GM20431 (cell line): ENCODE results near the gene KCNN2.

Source experiments
- in situ Hi-C: fragments of 300-500 bp; cut with MseI, MboI; formaldehyde crosslinking; loops from one replicate; pipeline ENCODE4 v1.15.0; 2020; ENCODE audit warnings: low sequenced_read_pairs; ENCODE audit not compliant: unreplicated experiment

KCNN2 gene

GRCh38 chr5:114361724-114362196 is at the start of gene KCNN2:
TSS of gene KCNN2 (plus strand) at chr5:114362070. CDS start at chr5:114362140, 70 bp downstream.
- in situ Hi-C loops = no loop called here

DNA sequence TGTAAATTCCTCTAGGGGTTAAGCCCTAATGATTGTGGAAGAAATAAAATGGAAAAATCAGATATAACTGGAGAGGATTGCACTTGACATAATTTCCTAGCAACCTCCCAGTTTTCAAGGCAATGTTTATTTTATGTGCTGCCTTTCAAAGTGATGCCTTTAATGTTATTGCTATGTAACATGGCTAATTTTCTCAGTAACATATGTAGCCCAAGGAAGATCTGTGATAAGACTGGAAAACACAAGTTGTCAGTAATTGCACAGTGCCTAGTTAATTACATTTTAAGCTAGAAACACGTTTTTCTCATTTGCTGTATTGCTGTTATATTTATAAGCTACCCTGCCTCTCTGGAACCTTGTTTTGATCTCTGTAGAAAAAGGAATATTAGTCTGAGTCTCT is 49.2 kb upstream of the KCNN2 start:
- in situ Hi-C loops = no loop called here

DNA sequence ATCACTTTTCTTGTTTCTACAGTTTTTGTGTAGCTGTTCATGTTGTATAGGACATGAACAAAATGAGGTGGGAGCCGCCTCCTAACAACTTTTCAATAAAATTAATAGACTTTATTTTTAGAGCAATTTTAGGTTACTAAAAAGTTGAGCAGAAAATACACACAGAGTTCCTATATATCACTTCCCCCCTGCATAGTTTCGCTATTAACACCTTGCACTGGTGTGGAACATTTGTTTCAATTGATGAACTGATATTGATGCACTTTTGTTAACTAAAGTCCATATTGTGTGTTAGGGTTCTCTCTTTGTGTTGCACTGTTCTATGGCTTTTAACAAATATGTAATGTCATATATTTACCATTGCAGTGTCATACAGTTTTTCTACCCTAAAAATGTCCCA is 47.8 kb upstream of the KCNN2 start:
- in situ Hi-C loops = no loop called here

GRCh38 chr5:114316167-114316566 is 45.7 kb upstream of the KCNN2 start:
- in situ Hi-C loops = no loop called here

DNA sequence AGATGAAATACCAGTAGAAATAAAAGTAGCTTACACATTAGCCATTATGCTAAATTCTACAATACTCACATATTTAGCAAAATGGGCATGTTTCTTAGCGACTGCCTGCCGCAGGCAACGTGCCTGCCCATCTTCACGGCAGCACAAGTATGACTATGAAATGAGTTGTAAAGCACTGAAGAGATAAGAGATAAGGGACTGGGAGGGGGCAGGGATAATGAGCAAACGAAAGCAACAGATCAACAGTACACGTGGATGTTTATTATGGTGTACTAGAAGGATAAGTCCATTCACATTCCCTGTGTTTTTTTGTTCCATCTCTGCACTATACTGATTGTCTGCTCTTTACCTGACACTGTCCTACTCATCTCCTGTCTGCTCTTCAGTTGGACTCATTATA is 44.1 kb upstream of the KCNN2 start:
- in situ Hi-C loops = no loop called here

DNA sequence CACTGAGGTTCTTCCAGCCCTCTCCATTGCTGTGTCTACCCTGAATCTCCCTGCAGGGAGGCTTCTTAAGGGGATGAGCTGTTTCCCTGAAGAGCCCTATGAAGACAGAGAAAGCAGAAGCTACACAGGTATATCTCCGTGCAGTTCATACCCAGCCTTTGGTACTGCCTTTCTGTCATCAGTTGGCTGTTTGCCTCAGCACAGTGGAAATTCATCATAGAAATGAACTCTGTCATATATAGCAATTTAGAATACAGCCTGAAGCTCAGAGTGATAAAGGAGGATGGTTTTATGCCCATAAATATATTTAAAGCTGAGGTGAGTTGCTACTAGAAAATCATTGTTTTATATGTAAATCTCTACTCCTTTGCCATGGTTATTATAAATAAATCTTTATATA is 42.6 kb upstream of the KCNN2 start:
- in situ Hi-C loops = no loop called here

GRCh38 chr5:114319821-114320220 is 42.0 kb upstream of the KCNN2 start:
- in situ Hi-C loops = no loop called here

DNA sequence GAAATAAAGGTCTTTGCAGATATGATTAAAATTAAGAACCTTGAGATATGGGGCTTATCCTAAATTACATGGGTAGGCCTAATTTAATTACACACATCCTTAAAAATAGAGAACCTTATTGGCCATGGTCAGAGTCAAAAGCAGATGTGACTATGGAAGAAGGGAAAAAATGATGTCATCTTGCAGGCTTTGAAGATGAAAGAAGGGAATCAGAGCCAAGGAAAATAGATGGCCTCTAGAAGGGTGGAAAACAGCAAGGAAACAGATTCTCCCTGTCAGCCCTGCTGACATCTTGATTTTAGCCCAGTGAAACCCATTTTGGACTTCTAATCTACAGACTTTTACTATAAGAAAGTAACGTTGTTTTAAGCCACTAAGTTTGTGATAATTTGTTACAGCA is 37.6 kb upstream of the KCNN2 start:
- in situ Hi-C loops = no loop called here

DNA sequence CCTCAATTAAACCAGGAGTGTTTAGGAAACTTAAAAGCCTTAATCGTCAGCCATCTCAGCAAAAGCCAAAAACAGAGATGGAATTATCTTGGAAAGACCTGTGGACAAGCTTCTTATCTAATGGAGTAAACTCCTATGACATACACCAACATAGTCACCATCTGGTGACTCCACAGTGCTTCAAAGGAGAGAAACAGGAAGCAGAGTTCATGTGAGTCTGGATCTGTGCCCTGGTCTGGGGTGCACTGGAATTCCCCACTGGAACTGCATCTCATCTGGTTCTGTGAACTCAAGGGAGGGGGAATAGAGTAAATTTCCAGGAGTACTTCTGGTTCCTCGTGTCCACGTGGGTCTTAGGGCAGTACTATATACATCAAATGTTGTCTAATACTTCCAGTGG is 36.3 kb upstream of the KCNN2 start:
- in situ Hi-C loops = no loop called here

GRCh38 chr5:114327474-114327873 is 34.4 kb upstream of the KCNN2 start:
- in situ Hi-C loops = no loop called here

DNA sequence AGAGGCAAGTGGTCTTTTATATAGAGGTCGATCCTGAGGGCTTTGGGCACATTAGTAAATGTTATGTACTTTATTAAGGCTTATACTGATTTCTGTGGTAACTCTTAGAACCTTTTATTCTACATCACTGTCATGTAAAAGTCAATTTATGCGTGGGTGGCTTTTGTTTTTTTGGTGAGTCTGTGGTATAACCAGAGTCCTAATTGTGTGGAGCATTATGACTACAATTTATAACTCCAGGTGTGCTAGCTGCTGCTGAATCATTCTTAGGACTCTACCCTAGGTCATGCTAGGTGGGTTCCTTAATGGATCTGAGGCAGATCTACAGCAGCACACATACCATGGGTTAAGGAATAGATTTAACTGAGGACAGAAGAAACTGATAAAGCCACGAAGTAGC is 33.9 kb upstream of the KCNN2 start:
- in situ Hi-C loops = no loop called here

DNA sequence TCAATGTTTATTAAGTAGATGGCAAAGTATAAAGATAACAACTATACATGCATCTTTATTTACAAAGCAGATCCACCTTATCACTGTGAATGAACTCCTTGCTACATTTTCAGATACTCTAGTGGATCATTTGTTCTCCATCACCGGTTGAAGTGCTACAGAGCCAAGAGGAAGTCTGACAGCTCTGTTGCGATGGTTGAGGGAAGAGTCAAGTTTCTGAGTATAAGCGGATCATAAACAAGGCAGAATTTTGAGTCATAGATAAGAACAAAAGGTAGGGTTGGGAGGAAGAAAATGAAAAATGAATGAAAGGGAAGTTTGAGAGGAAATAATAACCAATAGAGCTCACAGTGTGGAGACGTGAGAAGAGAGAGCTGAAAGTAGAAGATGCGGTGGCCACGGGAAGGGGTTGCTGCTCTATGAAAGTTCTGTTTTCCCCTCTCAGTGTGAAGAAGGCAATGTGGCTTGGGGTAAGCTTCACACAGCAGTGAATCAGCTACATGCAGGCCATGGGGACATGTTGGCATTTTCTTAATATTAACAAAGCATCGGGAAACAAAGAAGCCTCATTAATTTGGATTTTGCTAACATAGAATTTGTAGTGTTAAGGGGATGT is 30.8 kb upstream of the KCNN2 start:
- in situ Hi-C loops = no loop called here

DNA sequence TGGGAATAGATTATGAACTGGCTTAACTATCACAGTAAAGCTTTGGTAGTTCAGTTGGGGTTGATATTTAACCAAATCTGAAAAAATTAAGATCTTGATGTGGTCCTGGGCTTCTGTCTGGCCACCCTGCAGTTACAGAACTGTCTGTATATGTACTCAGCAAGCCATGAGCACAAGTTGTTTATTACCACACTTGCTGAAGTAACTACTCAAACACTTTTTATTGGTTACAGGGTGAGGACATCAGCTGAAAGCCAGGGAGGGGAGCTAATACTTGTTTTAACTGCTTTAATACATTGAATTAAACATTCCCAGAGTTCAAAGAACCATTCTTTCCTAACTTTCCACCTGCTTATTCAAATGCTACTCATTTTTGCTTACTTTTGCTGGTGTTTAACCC is 29.4 kb upstream of the KCNN2 start:
- in situ Hi-C loops = no loop called here

DNA sequence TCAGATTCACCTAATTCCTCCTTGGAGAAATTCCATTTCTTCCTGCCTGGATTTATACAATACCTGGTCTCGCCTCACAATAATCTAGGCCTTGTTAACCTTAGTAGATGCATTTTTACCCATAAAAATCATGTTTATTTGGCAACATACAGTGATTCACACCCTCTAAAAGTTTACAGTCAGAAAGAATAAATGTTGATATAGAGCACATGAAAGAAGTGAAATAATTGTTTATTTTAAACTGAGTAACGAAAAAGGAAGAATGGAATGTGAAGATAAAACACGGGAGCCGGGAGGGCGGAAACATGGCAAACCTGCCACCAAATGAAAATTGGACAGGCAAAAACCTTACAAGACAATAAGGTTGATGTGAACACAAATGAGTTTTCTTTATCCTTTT is 28.9 kb upstream of the KCNN2 start:
- in situ Hi-C loops = no loop called here

DNA sequence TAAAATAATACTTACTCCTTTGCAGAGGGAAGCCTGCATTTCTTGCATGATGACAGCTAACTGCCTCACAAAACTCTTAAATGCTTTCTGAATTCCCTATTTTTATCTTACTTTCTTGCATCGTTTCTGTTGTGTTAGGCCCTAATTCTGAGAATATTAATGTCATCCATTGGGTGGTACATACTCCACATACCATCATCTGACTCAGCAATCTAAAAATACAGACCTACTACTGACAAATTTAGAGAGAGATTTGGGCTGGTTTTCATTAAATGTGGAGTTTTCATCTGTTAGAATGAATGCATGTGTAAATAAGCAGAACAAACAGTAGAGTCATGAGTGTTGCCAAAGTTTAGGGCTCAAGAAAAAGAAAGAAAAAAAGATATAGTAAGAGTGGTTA is 26.5 kb upstream of the KCNN2 start:
- in situ Hi-C loops = no loop called here

DNA sequence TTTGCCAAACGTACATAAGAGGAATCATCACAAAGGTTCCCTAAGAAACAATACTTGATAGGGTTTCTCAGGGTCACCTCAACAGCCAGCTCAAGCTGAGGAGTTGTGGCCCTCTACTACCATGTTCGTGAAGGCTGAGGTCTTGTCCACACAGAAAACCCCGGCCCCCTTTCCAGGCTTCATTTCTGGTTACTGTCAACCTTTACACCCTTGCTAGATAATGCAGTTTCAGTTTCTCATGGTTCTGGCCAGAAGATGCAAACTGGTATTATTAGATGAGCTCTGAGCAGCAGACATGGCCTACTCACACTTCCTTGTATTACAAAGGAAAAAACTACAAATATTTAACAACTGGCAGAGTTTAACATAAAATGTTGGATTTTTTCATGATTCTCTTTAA is 22.8 kb upstream of the KCNN2 start:
- in situ Hi-C loops = no loop called here

DNA sequence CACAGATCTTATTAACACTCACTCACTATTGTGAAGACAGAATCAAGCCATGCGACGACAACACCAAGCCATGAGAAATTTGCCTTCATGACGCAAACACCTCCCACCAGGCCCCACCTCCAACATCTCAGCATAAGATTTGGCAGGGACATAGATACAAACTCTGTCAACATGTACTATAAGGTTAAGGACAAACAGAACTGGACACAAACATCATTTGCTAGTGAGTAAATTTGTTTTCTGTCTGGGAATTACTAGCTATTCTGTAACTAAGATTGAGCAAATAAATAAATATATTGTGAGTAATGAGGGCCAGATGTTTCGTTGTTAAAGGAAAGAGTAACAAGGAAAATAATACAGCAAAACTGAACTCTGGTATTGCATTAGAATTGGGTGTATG is 15.7 kb upstream of the KCNN2 start:
- in situ Hi-C loops = no loop called here

DNA sequence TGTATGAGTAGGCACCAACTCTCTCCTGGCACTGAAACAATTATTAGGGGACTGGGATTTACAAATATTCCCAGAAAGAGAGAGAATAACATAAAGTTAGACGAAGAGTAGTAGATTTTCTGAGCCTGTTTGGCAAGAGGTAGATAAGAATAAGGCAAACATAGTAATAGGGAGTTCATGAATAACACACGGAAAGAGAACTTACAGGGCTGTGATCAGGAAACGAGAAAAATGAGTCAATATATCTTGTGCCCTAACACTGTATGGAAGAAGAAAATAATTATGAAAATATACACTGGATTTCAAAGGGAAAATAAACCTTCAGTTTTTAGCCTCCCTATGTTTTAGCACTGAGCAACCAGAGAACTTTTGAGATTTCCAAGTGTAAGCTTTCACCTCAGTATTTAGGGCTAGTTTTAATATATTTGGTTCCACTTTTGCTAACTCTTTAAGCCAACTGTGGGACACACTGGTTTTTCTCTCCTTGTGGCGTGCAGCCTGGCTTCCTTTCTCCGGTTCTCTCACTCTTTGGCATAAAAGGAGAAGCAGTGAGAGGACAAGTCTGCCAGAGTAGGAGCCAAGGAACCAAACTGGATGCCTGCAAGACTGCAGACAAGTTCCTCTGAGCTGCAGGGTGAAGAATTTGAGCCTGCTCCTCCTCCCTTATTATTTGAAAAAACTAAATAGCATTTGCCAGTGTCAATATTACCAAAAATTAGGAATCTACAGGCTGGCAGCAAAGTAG is 6.6 kb upstream of the KCNN2 start:
- in situ Hi-C loops = no loop called here

DNA sequence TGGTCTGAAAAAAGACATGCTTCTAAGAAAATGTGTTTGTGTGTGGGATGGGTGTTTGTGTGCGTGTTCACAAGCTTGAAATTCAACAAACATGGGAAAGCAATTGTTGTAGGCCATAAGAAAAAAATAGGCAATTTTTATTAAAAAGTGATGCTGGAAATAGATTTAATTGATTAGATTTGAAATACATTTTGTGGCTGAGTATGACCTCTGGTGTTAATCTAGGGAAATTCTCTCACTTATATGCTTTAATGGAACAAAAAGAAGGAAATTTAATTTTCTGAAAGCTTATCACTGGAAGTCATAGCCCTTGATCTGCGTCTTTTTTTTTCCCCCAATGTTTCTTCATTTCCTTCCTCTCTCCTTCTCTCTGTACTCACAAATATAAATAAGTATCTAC is 3.5 kb upstream of the KCNN2 start:
- in situ Hi-C loops = no loop called here

GRCh38 chr5:114360357-114360756 is 1.5 kb upstream of the KCNN2 start:
- in situ Hi-C loops = no loop called here

GRCh38 chr5:114360816-114361723 is 800 bp upstream of the KCNN2 start:
- in situ Hi-C loops = no loop called here
